Measurements from ENCODE around the gene GPRIN1.

The GPRIN1 gene

DNA sequence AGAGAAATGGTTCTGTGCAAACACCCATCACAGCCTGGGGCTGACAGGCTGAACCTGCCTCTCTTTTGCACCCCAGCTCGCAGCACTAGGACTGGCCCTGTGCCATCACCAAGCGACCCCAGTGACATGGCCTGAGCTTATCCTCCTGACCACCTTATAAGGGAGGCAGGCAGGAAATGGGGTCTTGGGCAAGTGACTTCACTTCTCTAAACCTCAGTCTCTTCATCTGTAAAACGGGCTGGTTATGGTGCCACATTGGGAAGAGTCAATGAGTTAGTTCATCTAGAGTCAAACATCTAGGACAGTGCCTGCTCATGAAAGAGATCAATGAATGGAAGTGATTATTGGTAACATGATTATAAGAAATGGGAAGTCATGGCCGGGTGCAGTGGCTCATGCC lies 14.2 kb upstream of the GPRIN1 start:
- TF ChIP-seq GATA2 (IDR thresholded peaks at IDR 0.05; ENCODE audit: low read depth, low read length) = no peak
- no peak for TF ChIP-seq GATA3 (IDR thresholded peaks at IDR 0.05; ENCODE audit: low read depth, low read length)

- no peak for TF ChIP-seq GATA3 (IDR thresholded peaks at IDR 0.05; ENCODE audit: low read depth, low read length)
- no peak for TF ChIP-seq GATA2 (IDR thresholded peaks at IDR 0.05; ENCODE audit: low read depth, low read length)
Measured at GRCh38 chr5:176621661-176622079, 11.7 kb upstream of the GPRIN1 start.

- TF ChIP-seq GATA2 (IDR thresholded peaks at IDR 0.05; ENCODE audit: low read depth, low read length) (no peak), GATA3 (IDR thresholded peaks at IDR 0.05; ENCODE audit: low read depth, low read length) (no peak)
Measured at GRCh38 chr5:176620333-176620981, 10.5 kb upstream of the GPRIN1 start.

DNA sequence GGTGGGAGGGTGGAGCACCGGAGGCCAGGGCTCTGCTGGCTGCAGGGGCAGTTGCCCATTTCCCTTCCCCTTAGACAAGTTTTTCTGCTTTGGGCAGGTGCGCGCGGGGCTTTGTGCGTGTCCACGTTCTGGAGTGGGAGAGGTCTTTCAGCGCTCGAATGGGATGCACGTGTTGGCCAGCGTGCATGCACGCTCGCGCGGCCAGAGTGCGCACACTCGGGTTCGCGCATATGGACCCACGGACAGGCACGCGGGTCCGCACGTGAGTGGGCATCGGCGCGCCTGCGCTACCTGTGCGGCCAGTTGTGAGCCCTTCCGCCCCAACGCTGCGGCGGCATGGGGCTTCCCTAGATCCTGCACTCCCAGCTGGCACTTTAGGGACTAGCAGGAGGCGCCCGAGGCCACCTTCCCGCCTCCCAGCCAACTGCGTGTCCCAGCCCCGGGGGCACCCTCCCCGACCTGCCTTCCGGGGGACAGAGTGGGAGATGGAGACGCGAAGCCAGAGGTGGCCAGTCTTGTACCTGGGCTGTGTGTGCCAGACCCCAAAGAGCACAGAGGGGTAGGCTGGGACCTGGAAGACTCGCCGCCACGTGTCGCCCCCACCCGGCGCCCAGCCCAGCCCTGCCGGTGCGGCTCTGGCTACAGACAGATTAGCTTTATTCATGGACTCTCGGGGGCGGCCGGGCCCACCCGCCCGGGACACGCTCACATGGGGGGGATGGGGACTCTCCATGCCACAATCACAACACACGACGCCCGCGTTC lies 9.8 kb upstream of the GPRIN1 start:
- no peak for TF ChIP-seq GATA2 (IDR thresholded peaks at IDR 0.05; ENCODE audit: low read depth, low read length)
- no peak for TF ChIP-seq GATA3 (IDR thresholded peaks at IDR 0.05; ENCODE audit: low read depth, low read length)

DNA sequence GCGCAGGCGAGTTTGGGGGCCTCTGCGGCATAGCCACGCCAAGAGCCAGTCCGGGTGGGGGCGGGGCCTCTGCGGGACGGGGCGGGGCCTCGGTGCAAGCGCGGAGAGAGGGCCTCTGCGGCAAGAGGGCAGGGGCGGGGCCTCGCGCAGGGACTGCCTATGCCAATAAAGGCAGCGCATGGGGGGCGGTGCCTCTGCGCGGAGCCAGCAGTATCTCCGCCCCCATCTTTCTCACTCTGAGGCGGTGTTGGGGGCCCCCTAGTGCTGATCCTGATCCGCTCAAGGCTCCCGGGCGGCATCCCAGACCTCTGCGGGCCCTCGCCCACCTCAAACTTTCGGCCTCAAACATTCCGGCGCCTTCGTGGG lies 9.2 kb upstream of the GPRIN1 start:
- no peak for TF ChIP-seq GATA3 (IDR thresholded peaks at IDR 0.05; ENCODE audit: low read depth, low read length)
- peak; percentile 85 for TF ChIP-seq GATA2 (IDR thresholded peaks at IDR 0.05; ENCODE audit: low read depth, low read length)

DNA sequence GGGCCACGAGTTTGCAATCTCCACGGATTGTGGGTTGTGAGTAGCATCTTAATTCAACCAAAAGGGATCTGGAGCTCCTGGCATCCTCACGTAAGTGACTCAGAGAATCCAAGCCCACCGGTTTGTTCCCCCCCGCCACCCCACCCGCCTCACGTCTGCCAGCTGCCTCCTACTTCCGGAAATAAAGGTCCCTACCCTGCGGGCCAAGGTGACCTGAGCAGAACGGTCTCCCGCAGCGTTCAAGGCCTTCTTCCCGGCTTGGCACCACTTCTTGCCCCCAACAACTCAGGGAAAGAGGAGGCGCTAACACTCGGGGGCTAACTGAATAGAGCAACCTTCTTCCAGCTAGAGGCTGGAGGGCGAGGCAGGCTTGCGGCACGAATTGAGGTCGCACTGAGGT lies 8.8 kb upstream of the GPRIN1 start:
- TF ChIP-seq GATA3 (IDR thresholded peaks at IDR 0.05; ENCODE audit: low read depth, low read length) (no peak), GATA2 (IDR thresholded peaks at IDR 0.05; ENCODE audit: low read depth, low read length) (no peak)

DNA sequence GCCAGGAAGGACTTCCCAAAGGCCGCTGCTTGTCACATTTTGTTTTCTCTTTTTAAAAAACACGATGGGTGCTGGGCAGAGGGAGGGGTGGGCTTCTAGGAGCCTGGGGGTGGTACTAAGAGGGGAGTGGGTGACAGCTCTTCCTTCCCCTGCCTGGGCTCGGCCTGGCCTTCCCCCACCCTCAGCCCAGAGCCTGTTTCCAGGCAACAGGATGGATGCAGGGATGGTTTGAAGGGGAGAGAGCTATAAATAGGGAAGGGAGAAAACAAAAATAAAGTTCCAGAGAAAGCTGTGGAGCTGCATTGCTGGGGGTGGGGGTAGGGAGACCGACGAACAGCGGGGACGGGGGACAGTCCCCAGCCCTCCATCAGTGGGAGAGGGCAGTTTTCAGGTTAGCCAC lies 6.6 kb upstream of the GPRIN1 start:
- TF ChIP-seq GATA3 (IDR thresholded peaks at IDR 0.05; ENCODE audit: low read depth, low read length) = no peak
- TF ChIP-seq GATA2 (IDR thresholded peaks at IDR 0.05; ENCODE audit: low read depth, low read length) = no peak

GRCh38 chr5:176614805-176615478 lies 5.0 kb upstream of the GPRIN1 start:
- TF ChIP-seq GATA3 (IDR thresholded peaks at IDR 0.05; ENCODE audit: low read depth, low read length) (no peak), GATA2 (IDR thresholded peaks at IDR 0.05; ENCODE audit: low read depth, low read length) (no peak)

- TF ChIP-seq GATA3 (IDR thresholded peaks at IDR 0.05; ENCODE audit: low read depth, low read length) (no peak), GATA2 (IDR thresholded peaks at IDR 0.05; ENCODE audit: low read depth, low read length) (no peak; the same call in 1 of the 2 replicates)
Measured at GRCh38 chr5:176612855-176613254, 2.9 kb upstream of the GPRIN1 start.

GRCh38 chr5:176612008-176612407 lies 2.1 kb upstream of the GPRIN1 start:
- TF ChIP-seq GATA3 (IDR thresholded peaks at IDR 0.05; ENCODE audit: low read depth, low read length) (no peak), GATA2 (IDR thresholded peaks at IDR 0.05; ENCODE audit: low read depth, low read length) (no peak)

GRCh38 chr5:176611435-176611834 lies 1.5 kb upstream of the GPRIN1 start:
- TF ChIP-seq GATA3 (IDR thresholded peaks at IDR 0.05; ENCODE audit: low read depth, low read length) (no peak), GATA2 (IDR thresholded peaks at IDR 0.05; ENCODE audit: low read depth, low read length) (no peak)

DNA sequence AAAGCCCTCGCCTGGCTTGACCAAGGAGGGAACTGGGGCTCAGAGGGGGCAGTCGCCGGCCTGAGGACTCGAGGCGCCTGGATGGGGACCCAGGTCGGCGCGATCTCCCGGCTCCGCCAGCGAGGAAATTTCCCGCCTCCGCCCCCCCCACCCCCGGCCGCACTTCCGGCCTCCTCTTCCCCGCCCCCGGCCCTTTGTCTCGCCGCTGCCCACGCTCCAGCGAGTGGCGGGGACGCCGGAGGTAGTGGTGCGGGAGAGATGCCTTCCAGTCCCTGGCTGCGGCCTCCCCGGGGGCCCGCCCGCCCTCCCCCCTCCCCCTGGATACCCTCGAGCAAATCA lies 448 bp upstream of the GPRIN1 start:
- no peak for TF ChIP-seq GATA2 (IDR thresholded peaks at IDR 0.05; ENCODE audit: low read depth, low read length)
- TF ChIP-seq GATA3 (IDR thresholded peaks at IDR 0.05; ENCODE audit: low read depth, low read length) = no peak

DNA sequence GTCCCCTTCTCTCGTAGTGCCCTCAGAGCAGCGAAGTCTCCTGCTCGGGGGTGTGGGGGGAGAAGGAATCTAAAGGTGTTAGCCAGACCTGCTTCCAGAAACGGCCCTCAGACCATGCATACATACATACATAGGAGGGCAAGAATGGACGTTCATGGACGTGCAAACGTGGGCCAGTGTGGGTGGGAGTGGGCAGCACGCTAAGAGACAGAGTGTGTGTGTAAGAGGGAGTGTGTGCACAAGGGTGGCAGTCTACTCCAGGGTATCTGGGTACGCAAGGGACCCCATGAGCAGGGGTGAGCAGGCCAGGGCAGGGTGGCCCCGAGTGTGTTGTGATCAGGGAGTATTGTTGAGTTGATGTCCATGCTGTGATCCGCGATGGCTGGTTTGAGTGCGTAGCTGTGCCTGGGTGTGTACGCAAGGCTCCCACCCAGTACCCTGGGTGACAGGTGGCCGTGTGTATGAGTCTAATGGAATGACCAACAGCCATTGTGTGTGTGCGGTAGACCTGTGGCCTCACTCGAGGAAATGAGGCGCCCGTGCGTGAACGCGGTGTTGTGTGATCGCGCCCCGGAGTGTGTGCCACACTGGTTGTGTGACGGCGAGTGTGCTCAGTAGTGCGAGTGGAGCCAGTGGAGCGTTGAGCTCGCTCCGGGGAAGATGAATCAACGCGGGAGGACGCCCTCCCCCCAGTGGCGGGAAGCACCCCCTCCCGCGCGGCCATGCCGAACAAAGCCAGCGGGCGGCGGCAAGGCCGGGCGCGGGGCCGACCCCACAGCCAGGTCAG lies 826 bp downstream of the GPRIN1 start:
- TF ChIP-seq GATA3 (IDR thresholded peaks at IDR 0.05; ENCODE audit: low read depth, low read length) = no peak
- no peak for TF ChIP-seq GATA2 (IDR thresholded peaks at IDR 0.05; ENCODE audit: low read depth, low read length)

- TF ChIP-seq GATA3 (IDR thresholded peaks at IDR 0.05; ENCODE audit: low read depth, low read length) = no peak
- TF ChIP-seq GATA2 (IDR thresholded peaks at IDR 0.05; ENCODE audit: low read depth, low read length) = no peak
Measured at GRCh38 chr5:176608142-176608705, 1.7 kb downstream of the GPRIN1 start.

Measured in SH-SY5Y (cell line).